ENCODE results near the gene AHNAK.

DNA sequence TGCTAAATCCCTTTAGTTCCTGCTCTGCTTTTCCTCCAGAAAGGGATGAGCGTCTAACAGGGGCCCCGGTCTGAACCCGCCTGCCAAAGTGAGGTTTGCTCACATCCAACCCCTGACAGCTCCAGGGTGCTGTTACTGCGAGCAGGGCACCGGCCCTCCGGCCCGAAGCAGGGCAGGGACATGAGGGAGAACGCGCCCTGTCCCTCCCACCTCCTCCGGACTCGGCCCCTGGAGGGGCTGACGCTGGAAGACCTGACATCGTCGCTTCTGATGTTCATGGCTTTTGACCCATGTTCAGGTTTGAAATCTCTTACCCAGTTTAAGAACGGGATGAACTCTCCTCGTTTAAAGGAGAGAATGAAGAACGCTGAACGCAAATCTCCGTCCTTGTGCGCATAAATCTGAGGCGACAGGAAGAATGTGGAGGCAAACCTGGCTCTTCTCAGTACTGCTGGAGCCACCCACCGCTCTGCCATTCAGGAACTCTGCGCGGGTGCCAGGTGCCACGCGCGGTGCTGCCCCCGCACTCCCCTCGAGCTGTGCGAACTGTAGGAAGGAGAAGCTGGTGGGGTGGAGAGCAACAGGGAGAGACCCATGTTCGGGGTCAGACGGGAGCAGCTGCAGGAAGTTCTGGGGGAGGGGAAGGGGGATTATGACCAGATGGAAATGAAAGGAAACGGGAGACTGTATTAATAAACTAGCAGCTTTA is 27.9 kb upstream of the AHNAK start:
- TF ChIP-seq, protein P1, sequence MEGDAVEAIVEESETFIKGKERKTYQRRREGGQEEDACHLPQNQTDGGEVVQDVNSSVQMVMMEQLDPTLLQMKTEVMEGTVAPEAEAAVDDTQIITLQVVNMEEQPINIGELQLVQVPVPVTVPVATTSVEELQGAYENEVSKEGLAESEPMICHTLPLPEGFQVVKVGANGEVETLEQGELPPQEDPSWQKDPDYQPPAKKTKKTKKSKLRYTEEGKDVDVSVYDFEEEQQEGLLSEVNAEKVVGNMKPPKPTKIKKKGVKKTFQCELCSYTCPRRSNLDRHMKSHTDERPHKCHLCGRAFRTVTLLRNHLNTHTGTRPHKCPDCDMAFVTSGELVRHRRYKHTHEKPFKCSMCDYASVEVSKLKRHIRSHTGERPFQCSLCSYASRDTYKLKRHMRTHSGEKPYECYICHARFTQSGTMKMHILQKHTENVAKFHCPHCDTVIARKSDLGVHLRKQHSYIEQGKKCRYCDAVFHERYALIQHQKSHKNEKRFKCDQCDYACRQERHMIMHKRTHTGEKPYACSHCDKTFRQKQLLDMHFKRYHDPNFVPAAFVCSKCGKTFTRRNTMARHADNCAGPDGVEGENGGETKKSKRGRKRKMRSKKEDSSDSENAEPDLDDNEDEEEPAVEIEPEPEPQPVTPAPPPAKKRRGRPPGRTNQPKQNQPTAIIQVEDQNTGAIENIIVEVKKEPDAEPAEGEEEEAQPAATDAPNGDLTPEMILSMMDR (IDR thresholded peaks at IDR 0.05; ENCODE audit: insufficient read depth, low read length): no peak
- TF ChIP-seq, protein P2, sequence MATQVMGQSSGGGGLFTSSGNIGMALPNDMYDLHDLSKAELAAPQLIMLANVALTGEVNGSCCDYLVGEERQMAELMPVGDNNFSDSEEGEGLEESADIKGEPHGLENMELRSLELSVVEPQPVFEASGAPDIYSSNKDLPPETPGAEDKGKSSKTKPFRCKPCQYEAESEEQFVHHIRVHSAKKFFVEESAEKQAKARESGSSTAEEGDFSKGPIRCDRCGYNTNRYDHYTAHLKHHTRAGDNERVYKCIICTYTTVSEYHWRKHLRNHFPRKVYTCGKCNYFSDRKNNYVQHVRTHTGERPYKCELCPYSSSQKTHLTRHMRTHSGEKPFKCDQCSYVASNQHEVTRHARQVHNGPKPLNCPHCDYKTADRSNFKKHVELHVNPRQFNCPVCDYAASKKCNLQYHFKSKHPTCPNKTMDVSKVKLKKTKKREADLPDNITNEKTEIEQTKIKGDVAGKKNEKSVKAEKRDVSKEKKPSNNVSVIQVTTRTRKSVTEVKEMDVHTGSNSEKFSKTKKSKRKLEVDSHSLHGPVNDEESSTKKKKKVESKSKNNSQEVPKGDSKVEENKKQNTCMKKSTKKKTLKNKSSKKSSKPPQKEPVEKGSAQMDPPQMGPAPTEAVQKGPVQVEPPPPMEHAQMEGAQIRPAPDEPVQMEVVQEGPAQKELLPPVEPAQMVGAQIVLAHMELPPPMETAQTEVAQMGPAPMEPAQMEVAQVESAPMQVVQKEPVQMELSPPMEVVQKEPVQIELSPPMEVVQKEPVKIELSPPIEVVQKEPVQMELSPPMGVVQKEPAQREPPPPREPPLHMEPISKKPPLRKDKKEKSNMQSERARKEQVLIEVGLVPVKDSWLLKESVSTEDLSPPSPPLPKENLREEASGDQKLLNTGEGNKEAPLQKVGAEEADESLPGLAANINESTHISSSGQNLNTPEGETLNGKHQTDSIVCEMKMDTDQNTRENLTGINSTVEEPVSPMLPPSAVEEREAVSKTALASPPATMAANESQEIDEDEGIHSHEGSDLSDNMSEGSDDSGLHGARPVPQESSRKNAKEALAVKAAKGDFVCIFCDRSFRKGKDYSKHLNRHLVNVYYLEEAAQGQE (IDR thresholded peaks at IDR 0.05; ENCODE audit: insufficient replicate concordance, low read depth): no peak
- TF ChIP-seq GABPA (IDR thresholded peaks at IDR 0.05; ENCODE audit: low read depth): no peak
- peak; percentile 51 for TF ChIP-seq POLR2AphosphoS5 (IDR thresholded peaks at IDR 0.05; ENCODE audit: low read depth)
